ENCODE measurements around the gene SYTL1.

GRCh38 chr1:27306892-27307761 is 34.7 kb upstream of the SYTL1 start:
- TF ChIP-seq EP300 (IDR thresholded peaks at IDR 0.05; ENCODE audit: borderline replicate concordance) = no peak
- TF ChIP-seq CEBPB (IDR thresholded peaks at IDR 0.05) = no peak
- no peak for TF ChIP-seq RAD21 (IDR thresholded peaks at IDR 0.05; ENCODE audit: low read depth)
- TF ChIP-seq TAF1 (IDR thresholded peaks at IDR 0.05; ENCODE audit: low read depth) = no peak
- TF ChIP-seq USF1 (IDR thresholded peaks at IDR 0.05) = no peak
